Measurements from ENCODE around the gene TAF3.
"Not testable (repeated sequence)": the region's sequence is repeated elsewhere in the genome, so short reads cannot be mapped to it uniquely, and the experiment has no call there.

The TAF3 gene

GRCh38 chr10:8023851-8024250 lies 205.5 kb downstream of the TAF3 start:
- Histone ChIP-seq H3K4me2 (ENCODE audit: low read depth, low read length) (no peak overlapping the region), H2AFZ (ENCODE audit: low read length) (no peak overlapping the region), H3K9me3 (replicated peaks; ENCODE audit: insufficient read depth, low read length) (no peaks in the 10 kb centered on the region), H3K9me2 (replicated peaks; ENCODE audit: insufficient read depth, low read length) (no peaks in the 10 kb centered on the region), H3K36me3 (replicated peaks; ENCODE audit: insufficient read depth, low read length) (no peaks in the 10 kb centered on the region), H3K27ac (ENCODE audit: low read length) (no peak overlapping the region), H3F3A (ENCODE audit: insufficient read depth, low read length) (no peaks in the 10 kb centered on the region), H3K27me3 (replicated peaks; ENCODE audit: insufficient read depth, low read length) (no peaks in the 10 kb centered on the region), H3K4me3 (ENCODE audit: low read length) (no peak overlapping the region), H3K79me2 (ENCODE audit: low read length) (no peaks in the 10 kb centered on the region), H3K4me1 (ENCODE audit: low read length) (no peaks in the 10 kb centered on the region), H4K20me1 (ENCODE audit: insufficient read depth, low read length) (no peaks in the 10 kb centered on the region), H3K9ac (ENCODE audit: low read length) (no peak overlapping the region)
- DNase-seq: no peak
- no peak for TF ChIP-seq EZH2phosphoT487 (IDR thresholded peaks at IDR 0.05; ENCODE audit: low read length)
- no peak for TF ChIP-seq EZH2 (optimal IDR thresholded peaks at IDR 0.05; ENCODE audit: low read depth, low read length)
- no peak for TF ChIP-seq CTCF (IDR thresholded peaks at IDR 0.05; ENCODE audit: low read length)

GRCh38 chr10:8026349-8027259 lies 208.3 kb downstream of the TAF3 start:
- Histone ChIP-seq H3K36me3 (replicated peaks; ENCODE audit: insufficient read depth, low read length) (no peaks in the 10 kb centered on the region), H3K27me3 (replicated peaks; ENCODE audit: insufficient read depth, low read length) (no peaks in the 10 kb centered on the region), H2AFZ (ENCODE audit: low read length) (peak overlapping the region; percentile 84), H3K4me1 (ENCODE audit: low read length) (no peaks in the 10 kb centered on the region), H3K9me3 (replicated peaks; ENCODE audit: insufficient read depth, low read length) (no peaks in the 10 kb centered on the region), H3K9me2 (replicated peaks; ENCODE audit: insufficient read depth, low read length) (no peaks in the 10 kb centered on the region), H4K20me1 (ENCODE audit: insufficient read depth, low read length) (no peaks in the 10 kb centered on the region), H3K79me2 (ENCODE audit: low read length) (no peaks in the 10 kb centered on the region), H3F3A (ENCODE audit: insufficient read depth, low read length) (no peaks in the 10 kb centered on the region), H3K27ac (ENCODE audit: low read length) (peak overlapping the region; percentile 32; the same call in 1 of the 2 replicates), H3K4me3 (ENCODE audit: low read length) (peak overlapping the region; percentile 52), H3K9ac (ENCODE audit: low read length) (peak overlapping the region; percentile 15; the same call in 1 of the 2 replicates), H3K4me2 (ENCODE audit: low read depth, low read length) (peak overlapping the region; percentile 85)
- TF ChIP-seq CTCF (IDR thresholded peaks at IDR 0.05; ENCODE audit: low read length): no peak
- TF ChIP-seq EZH2 (optimal IDR thresholded peaks at IDR 0.05; ENCODE audit: low read depth, low read length): no peak
- no peak for TF ChIP-seq EZH2phosphoT487 (IDR thresholded peaks at IDR 0.05; ENCODE audit: low read length)
- DNase-seq: peak; percentile 45

GRCh38 chr10:8031211-8031610 lies 212.9 kb downstream of the TAF3 start:
- H3K36me3 ChIP-seq (replicated peaks; ENCODE audit: insufficient read depth, low read length); H3K27ac ChIP-seq (ENCODE audit: low read length); H4K20me1 ChIP-seq (ENCODE audit: insufficient read depth, low read length); H3K9me3 ChIP-seq (replicated peaks; ENCODE audit: insufficient read depth, low read length); H3K27me3 ChIP-seq (replicated peaks; ENCODE audit: insufficient read depth, low read length); H3K9me2 ChIP-seq (replicated peaks; ENCODE audit: insufficient read depth, low read length); H2AFZ ChIP-seq (ENCODE audit: low read length); H3K4me2 ChIP-seq (ENCODE audit: low read depth, low read length); H3F3A ChIP-seq (ENCODE audit: insufficient read depth, low read length); H3K9ac ChIP-seq (ENCODE audit: low read length); H3K4me3 ChIP-seq (ENCODE audit: low read length); H3K79me2 ChIP-seq (ENCODE audit: low read length); H3K4me1 ChIP-seq (ENCODE audit: low read length); DNase-seq: not testable (repeated sequence)

GRCh38 chr10:8032558-8032957 lies 214.3 kb downstream of the TAF3 start:
- Histone ChIP-seq H2AFZ (ENCODE audit: low read length) (no peak overlapping the region), H3K4me2 (ENCODE audit: low read depth, low read length) (no peak overlapping the region), H3K9me2 (replicated peaks; ENCODE audit: insufficient read depth, low read length) (no peaks in the 10 kb centered on the region), H3K27ac (ENCODE audit: low read length) (no peak overlapping the region), H3K9ac (ENCODE audit: low read length) (no peak overlapping the region), H3F3A (ENCODE audit: insufficient read depth, low read length) (no peaks in the 10 kb centered on the region), H3K4me3 (ENCODE audit: low read length) (no peak overlapping the region), H3K4me1 (ENCODE audit: low read length) (no peaks in the 10 kb centered on the region), H3K36me3 (replicated peaks; ENCODE audit: insufficient read depth, low read length) (no peaks in the 10 kb centered on the region), H3K27me3 (replicated peaks; ENCODE audit: insufficient read depth, low read length) (no peaks in the 10 kb centered on the region), H3K79me2 (ENCODE audit: low read length) (no peaks in the 10 kb centered on the region), H3K9me3 (replicated peaks; ENCODE audit: insufficient read depth, low read length) (no peaks in the 10 kb centered on the region), H4K20me1 (ENCODE audit: insufficient read depth, low read length) (no peaks in the 10 kb centered on the region)
- DNase-seq: no peak
- TF ChIP-seq EZH2 (optimal IDR thresholded peaks at IDR 0.05; ENCODE audit: low read depth, low read length): no peak
- TF ChIP-seq CTCF (IDR thresholded peaks at IDR 0.05; ENCODE audit: low read length): no peak
- TF ChIP-seq EZH2phosphoT487 (IDR thresholded peaks at IDR 0.05; ENCODE audit: low read length): no peak
